ENCODE measurements around the gene TASOR. TPM values are rescaled to one million over a fixed set of nuclear protein-coding genes. Genes with fewer than 3 reads are reported as not detected.

Gene TASOR
- total RNA-seq, 1 experiment from 2014 or later = 55.1 TPM

DNA sequence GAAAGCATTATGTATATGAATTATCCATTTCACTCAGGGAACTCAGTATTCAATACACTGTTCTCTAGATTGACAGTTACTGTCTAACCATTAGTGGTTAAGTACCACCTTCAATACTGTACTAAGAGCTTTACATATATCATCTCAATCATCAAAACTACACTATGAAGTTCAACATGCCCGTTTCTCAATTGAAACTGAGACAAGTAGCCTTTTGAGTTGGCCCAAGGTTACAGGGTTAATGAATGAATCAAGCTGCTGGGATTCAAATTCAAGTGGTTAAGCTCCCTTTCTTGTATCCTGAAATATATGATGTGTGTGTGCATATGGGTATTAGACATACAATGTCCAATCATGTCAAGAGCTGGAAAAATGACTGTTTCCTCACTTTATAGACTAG, 5.8 kb downstream of the TASOR start:
- Histone ChIP-seq H3K36me3 (ENCODE audit: low read depth) (peaks cover 26% of the 10 kb centered on the region), H3K27me3 (ENCODE audit: insufficient read depth, low read depth) (no peaks in the 10 kb centered on the region), H2AFZ (no peak overlapping the region), H3K27ac (no peak overlapping the region), H3K9me2 (ENCODE audit: insufficient read depth) (no peaks in the 10 kb centered on the region), H3K9me3 (ENCODE audit: insufficient read depth, low read depth) (no peaks in the 10 kb centered on the region), H3K4me2 (no peak overlapping the region), H3K79me2 (ENCODE audit: low read depth) (peaks cover 61% of the 10 kb centered on the region), H4K20me1 (ENCODE audit: insufficient read depth) (peaks cover 4% of the 10 kb centered on the region), H3K4me1 (replicated peaks; ENCODE audit: insufficient read depth) (peaks cover 26% of the 10 kb centered on the region), H3K4me3 (no peak overlapping the region), H3F3A (ENCODE audit: insufficient read depth, low read depth) (no peaks in the 10 kb centered on the region)
- no TSS peak for BruUV-seq (replicated peaks)
- POLR2A ChIA-PET (ENCODE audit: unreplicated experiment) = no interaction called here
- intact Hi-C loops (cut with micrococcal nuclease; ENCODE audit: unreplicated experiment) = no loop called here
- TF ChIP-seq, protein P1, sequence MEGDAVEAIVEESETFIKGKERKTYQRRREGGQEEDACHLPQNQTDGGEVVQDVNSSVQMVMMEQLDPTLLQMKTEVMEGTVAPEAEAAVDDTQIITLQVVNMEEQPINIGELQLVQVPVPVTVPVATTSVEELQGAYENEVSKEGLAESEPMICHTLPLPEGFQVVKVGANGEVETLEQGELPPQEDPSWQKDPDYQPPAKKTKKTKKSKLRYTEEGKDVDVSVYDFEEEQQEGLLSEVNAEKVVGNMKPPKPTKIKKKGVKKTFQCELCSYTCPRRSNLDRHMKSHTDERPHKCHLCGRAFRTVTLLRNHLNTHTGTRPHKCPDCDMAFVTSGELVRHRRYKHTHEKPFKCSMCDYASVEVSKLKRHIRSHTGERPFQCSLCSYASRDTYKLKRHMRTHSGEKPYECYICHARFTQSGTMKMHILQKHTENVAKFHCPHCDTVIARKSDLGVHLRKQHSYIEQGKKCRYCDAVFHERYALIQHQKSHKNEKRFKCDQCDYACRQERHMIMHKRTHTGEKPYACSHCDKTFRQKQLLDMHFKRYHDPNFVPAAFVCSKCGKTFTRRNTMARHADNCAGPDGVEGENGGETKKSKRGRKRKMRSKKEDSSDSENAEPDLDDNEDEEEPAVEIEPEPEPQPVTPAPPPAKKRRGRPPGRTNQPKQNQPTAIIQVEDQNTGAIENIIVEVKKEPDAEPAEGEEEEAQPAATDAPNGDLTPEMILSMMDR (conservative IDR thresholded peaks at IDR 0.05) = no peak
- TF ChIP-seq EZH2 (IDR thresholded peaks at IDR 0.05; ENCODE audit: low read depth) = no peak
- CTCF ChIA-PET = no interaction called here
- DNase-seq = no peak

DNA sequence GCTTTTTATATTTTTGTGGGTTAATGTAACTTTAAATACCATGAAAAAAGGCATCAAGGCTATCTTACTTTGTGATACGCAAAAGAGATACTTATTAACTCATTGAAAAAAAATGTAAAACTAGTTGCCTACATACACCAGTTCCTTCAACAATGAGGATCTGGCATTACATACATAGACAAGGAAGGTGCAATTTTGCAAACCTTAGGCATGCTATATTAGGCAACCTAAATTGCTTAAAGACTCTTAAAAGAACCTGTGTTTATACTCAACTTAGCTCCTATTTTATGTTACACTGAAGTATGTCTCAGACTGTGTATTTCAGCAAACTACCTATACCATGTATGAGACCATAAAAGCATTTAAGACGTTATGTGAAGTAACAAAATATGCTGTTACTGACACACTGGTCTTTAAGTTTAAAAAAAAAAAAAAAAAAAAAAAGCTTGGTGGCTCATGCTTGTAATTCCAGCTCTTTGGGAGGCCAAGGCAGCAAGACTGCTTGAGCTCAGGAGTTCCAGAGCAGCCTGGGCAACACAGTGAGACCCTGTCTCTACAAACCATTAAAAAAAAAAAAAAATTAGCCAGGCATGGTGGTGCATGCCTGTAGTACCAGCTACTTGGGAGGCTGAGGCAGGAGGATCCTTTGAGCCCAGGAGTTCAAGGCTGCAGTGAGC, 9.1 kb downstream of the TASOR start:
- POLR2A ChIA-PET (ENCODE audit: unreplicated experiment) = interaction anchor here (0.6 to 0.7 kb wide), 2 partner anchors 116 to 1159 kb away, joined by 4 to 5 read pairs; no protein-coding TSS in a partner anchor
- peaks cover 15% of the 10 kb centered on the region for H3K36me3 ChIP-seq (ENCODE audit: low read depth)
- no peaks in the 10 kb centered on the region; the same call in 1 of the 2 replicates for H4K20me1 ChIP-seq (ENCODE audit: insufficient read depth)
- no peak overlapping the region for H3K4me2 ChIP-seq
- H2AFZ ChIP-seq = no peak overlapping the region
- H3K4me1 ChIP-seq (replicated peaks; ENCODE audit: insufficient read depth) = no peaks in the 10 kb centered on the region
- DNase-seq = no peak
- no peaks in the 10 kb centered on the region for H3K27me3 ChIP-seq (ENCODE audit: insufficient read depth, low read depth)
- no peak overlapping the region for H3K4me3 ChIP-seq
- no TSS peak for BruUV-seq (replicated peaks)
- H3K9me3 ChIP-seq (ENCODE audit: insufficient read depth, low read depth) = no peaks in the 10 kb centered on the region
- intact Hi-C loops (cut with micrococcal nuclease; ENCODE audit: unreplicated experiment) = no loop called here
- H3K9me2 ChIP-seq (ENCODE audit: insufficient read depth) = no peaks in the 10 kb centered on the region
- H3K27ac ChIP-seq = no peak overlapping the region
- CTCF ChIA-PET = interaction anchor here (0.5 to 0.7 kb wide), 4 partner anchors 23 to 333 kb away, joined by 4 to 10 read pairs (median 8); no protein-coding TSS in a partner anchor
- TF ChIP-seq EZH2 (IDR thresholded peaks at IDR 0.05; ENCODE audit: low read depth) = no peak
- TF ChIP-seq, protein P1 (conservative IDR thresholded peaks at IDR 0.05) = no peak
- H3K79me2 ChIP-seq (ENCODE audit: low read depth) = peaks cover 28% of the 10 kb centered on the region
- no peaks in the 10 kb centered on the region for H3F3A ChIP-seq (ENCODE audit: insufficient read depth, low read depth)

- ChIA-PET CTCF (no interaction called here), POLR2A (ENCODE audit: unreplicated experiment) (no interaction called here)
- DNase-seq = no peak
- Histone ChIP-seq H3K27me3 (ENCODE audit: insufficient read depth, low read depth) (no peaks in the 10 kb centered on the region), H3K9me2 (ENCODE audit: insufficient read depth) (no peaks in the 10 kb centered on the region), H3K4me1 (replicated peaks; ENCODE audit: insufficient read depth) (no peaks in the 10 kb centered on the region), H3K4me2 (no peak overlapping the region), H3K4me3 (no peak overlapping the region), H2AFZ (no peak overlapping the region), H3F3A (ENCODE audit: insufficient read depth, low read depth) (0 out of 2 replicates have a peak, but pooled peaks cover 4% of the 10 kb centered on the region), H3K79me2 (ENCODE audit: low read depth) (0 out of 2 replicates have a peak, but pooled peaks cover 3% of the 10 kb centered on the region), H3K27ac (no peak overlapping the region), H4K20me1 (ENCODE audit: insufficient read depth) (no peaks in the 10 kb centered on the region), H3K9me3 (ENCODE audit: insufficient read depth, low read depth) (no peaks in the 10 kb centered on the region), H3K36me3 (ENCODE audit: low read depth) (peaks cover 26% of the 10 kb centered on the region)
- no TSS peak for BruUV-seq (replicated peaks)
- intact Hi-C loops (cut with micrococcal nuclease; ENCODE audit: unreplicated experiment) = no loop called here
- TF ChIP-seq EZH2 (IDR thresholded peaks at IDR 0.05; ENCODE audit: low read depth) = no peak
- TF ChIP-seq, protein P1 (conservative IDR thresholded peaks at IDR 0.05) = no peak
These were observed 15.0 kb downstream of the TASOR start for GRCh38 chr3:56667973-56668579.
